SJCRH30 (cell line): ENCODE data around the gene RPL41. TPM values are rescaled to one million over a fixed set of nuclear protein-coding genes. Genes with fewer than 3 reads are reported as not detected.

ENCODE experiments used
- DNase-seq, 2 experiments: peaks; one replicate each; pipeline ENCODE4 v3.0.0-alpha.2; 2015 to 2020
- H3K27ac ChIP-seq: fragments of 250-450 bp; sonication (Bioruptor Pico); 2 replicates; pipeline ENCODE4 v1.5.1; 2020; ENCODE audit warnings: mild to moderate bottlenecking, moderate library complexity
- H3K27me3 ChIP-seq: fragments of 250-450 bp; sonication (Bioruptor Pico); 2 replicates; pipeline ENCODE4 v1.5.1; 2020; ENCODE audit warnings: mild to moderate bottlenecking, moderate library complexity
- H3K36me3 ChIP-seq: fragments of 250-450 bp; sonication (Bioruptor Pico); 2 replicates; pipeline ENCODE4 v1.5.1; 2020; ENCODE audit warnings: mild to moderate bottlenecking, moderate library complexity
- H3K4me1 ChIP-seq: fragments of 250-450 bp; sonication (Bioruptor Pico); 2 replicates; pipeline ENCODE4 v1.5.1; 2020; ENCODE audit warnings: mild to moderate bottlenecking, moderate library complexity
- H3K4me3 ChIP-seq: fragments of 250-450 bp; sonication (Bioruptor Pico); 2 replicates; pipeline ENCODE4 v1.5.1; 2020; ENCODE audit warnings: mild to moderate bottlenecking, moderate library complexity
- H3K9me3 ChIP-seq: fragments of 250-450 bp; sonication (Bioruptor Pico); replicated peaks from 2 replicates; pipeline ENCODE4 v1.5.1; 2020; ENCODE audit warnings: mild to moderate bottlenecking, moderate library complexity
- total RNA-seq: library from RNA; depleted of rRNA; stranded (reverse); fragments of >200 nt; shearing (Covaris generic); gene quantifications from 2 replicates; pipeline ENCODE4 v1.2.3, GENCODE V29; 2014

The RPL41 gene
- total RNA-seq, 1 experiment from 2014 or later: 5,661 TPM

DNA sequence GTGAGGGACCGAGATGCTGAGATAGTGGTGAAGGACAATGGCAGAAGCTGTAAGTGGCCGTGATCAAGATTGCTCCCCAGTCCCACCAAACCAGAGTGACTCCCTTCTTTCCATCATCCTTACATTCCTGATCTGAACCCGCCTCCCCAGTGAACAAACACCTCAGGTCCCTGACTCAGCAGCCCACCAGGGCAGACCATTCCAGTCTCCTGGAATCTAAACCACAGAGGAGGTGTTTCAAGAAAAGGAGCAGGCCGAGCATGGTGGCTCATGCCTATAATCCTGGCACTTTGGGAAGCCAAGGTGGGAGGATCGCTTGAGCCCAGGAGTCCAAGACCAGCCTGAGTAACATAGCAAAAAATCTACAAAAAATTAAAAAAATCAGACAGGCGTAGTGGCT is 29.8 kb upstream of the RPL41 start:
- H3K4me1 ChIP-seq: peaks cover 16% of the 10 kb centered on the region
- no peak overlapping the region for H3K4me3 ChIP-seq
- DNase-seq: no peak
- H3K27me3 ChIP-seq: no peaks in the 10 kb centered on the region
- H3K36me3 ChIP-seq: peaks cover 23% of the 10 kb centered on the region; the same call in 1 of the 2 replicates
- no peaks in the 10 kb centered on the region for H3K9me3 ChIP-seq
- no peak overlapping the region for H3K27ac ChIP-seq

DNA sequence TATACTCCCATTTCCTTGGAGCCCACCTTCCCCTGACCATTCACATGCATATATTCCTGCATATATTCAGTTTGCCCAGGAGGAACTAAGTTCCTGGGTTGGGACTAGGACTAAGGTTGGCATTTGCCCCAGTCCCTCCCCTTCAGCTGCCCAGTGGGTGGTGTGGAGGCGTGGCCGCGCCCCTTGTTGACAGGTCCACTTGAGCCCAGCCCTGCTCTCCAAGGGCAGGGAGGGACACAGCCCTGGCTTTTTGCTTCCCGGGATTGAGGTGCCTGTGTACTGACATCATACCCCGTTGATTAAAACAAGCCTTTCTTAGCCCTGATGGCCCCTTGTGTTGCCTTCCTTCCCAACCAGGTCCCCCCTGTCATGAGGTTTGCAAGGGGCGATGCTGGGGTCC is 29.2 kb upstream of the RPL41 start:
- Histone ChIP-seq H3K36me3 (peaks cover 23% of the 10 kb centered on the region; the same call in 1 of the 2 replicates), H3K27me3 (no peaks in the 10 kb centered on the region), H3K9me3 (no peaks in the 10 kb centered on the region), H3K4me3 (no peak overlapping the region), H3K27ac (no peak overlapping the region), H3K4me1 (peaks cover 10% of the 10 kb centered on the region)
- DNase-seq: no peak

DNA sequence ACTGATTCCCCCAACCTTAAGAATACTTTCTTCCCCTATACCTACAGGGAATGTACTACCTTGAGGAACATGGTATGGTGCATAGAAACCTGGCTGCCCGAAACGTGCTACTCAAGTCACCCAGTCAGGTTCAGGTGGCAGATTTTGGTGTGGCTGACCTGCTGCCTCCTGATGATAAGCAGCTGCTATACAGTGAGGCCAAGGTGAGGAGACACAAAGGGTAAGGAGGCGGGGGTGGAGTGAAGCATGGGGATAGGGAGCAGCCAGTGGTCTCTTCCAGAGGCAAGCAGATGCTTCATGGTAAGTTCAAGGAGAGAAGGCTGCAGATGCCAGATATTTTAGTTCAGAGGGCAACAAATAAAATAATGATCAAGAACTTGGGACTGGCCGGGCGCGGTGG is 18.7 kb upstream of the RPL41 start:
- Histone ChIP-seq H3K27me3 (no peaks in the 10 kb centered on the region), H3K27ac (no peak overlapping the region), H3K9me3 (no peaks in the 10 kb centered on the region), H3K4me3 (no peak overlapping the region), H3K36me3 (peaks cover 13% of the 10 kb centered on the region), H3K4me1 (no peaks in the 10 kb centered on the region)
- no peak for DNase-seq

DNA sequence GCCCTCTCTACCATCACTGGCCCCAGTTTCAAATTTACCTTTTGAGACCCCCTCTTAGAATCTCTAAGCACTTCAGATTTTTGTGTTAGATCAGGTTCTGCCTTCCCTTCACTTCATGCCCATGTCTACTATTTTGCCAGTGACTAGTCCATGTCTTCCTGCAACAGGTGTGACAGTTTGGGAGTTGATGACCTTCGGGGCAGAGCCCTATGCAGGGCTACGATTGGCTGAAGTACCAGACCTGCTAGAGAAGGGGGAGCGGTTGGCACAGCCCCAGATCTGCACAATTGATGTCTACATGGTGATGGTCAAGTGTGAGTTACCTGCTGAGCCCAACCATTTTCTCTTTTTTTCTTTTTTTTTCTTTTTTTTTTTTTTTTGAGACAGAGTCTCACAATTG is 17.8 kb upstream of the RPL41 start:
- Histone ChIP-seq H3K4me1 (no peaks in the 10 kb centered on the region), H3K4me3 (no peak overlapping the region), H3K27ac (no peak overlapping the region), H3K27me3 (no peaks in the 10 kb centered on the region), H3K36me3 (peaks cover 15% of the 10 kb centered on the region), H3K9me3 (no peaks in the 10 kb centered on the region)
- DNase-seq: no peak

DNA sequence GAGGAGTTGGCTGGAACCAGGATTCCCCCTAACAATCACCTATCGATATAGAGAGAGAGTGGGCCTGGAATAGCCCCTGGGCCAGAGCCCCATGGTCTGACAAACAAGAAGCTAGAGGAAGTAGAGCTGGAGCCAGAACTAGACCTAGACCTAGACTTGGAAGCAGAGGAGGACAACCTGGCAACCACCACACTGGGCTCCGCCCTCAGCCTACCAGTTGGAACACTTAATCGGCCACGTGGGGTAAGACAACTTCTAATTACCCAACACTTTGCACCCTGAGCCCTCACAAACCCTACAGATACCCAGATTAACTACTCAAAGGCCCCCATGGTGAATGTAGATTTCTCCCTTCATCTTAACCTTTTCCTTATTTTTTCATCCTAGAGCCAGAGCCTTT is 16.6 kb upstream of the RPL41 start:
- no peak for DNase-seq
- no peaks in the 10 kb centered on the region for H3K9me3 ChIP-seq
- H3K27ac ChIP-seq: no peak overlapping the region
- H3K4me3 ChIP-seq: no peak overlapping the region
- peaks cover 15% of the 10 kb centered on the region for H3K36me3 ChIP-seq
- no peaks in the 10 kb centered on the region for H3K27me3 ChIP-seq
- no peaks in the 10 kb centered on the region for H3K4me1 ChIP-seq

DNA sequence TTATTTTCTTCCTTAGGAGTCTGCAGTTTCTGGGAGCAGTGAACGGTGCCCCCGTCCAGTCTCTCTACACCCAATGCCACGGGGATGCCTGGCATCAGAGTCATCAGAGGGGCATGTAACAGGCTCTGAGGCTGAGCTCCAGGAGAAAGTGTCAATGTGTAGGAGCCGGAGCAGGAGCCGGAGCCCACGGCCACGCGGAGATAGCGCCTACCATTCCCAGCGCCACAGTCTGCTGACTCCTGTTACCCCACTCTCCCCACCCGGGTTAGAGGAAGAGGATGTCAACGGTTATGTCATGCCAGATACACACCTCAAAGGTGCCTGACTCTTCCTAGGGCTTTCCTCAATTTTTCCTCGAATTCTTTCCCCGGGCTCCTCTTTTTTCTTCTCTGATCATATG is 15.4 kb upstream of the RPL41 start:
- Histone ChIP-seq H3K27me3 (no peaks in the 10 kb centered on the region), H3K9me3 (no peaks in the 10 kb centered on the region), H3K4me3 (no peak overlapping the region), H3K27ac (no peak overlapping the region), H3K36me3 (peaks cover 21% of the 10 kb centered on the region), H3K4me1 (peaks cover 3% of the 10 kb centered on the region; the same call in 1 of the 2 replicates)
- no peak for DNase-seq

DNA sequence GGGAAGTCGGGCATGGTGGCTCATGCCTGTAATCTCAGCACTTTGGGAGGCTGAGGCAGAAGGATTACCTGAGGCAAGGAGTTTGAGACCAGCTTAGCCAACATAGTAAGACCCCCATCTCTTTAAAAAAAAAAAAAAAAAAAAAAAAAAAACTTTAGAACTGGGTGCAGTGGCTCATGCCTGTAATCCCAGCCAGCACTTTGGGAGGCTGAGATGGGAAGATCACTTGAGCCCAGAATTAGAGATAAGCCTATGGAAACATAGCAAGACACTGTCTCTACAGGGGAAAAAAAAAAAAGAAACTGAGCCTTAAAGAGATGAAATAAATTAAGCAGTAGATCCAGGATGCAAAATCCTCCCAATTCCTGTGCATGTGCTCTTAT is 13.8 kb upstream of the RPL41 start:
- peaks cover 7% of the 10 kb centered on the region; the same call in 1 of the 2 replicates for H3K4me1 ChIP-seq
- DNase-seq: no peak
- H3K36me3 ChIP-seq: peaks cover 35% of the 10 kb centered on the region
- H3K9me3 ChIP-seq: no peaks in the 10 kb centered on the region
- H3K27me3 ChIP-seq: no peaks in the 10 kb centered on the region
- H3K4me3 ChIP-seq: no peak overlapping the region
- no peak overlapping the region for H3K27ac ChIP-seq

DNA sequence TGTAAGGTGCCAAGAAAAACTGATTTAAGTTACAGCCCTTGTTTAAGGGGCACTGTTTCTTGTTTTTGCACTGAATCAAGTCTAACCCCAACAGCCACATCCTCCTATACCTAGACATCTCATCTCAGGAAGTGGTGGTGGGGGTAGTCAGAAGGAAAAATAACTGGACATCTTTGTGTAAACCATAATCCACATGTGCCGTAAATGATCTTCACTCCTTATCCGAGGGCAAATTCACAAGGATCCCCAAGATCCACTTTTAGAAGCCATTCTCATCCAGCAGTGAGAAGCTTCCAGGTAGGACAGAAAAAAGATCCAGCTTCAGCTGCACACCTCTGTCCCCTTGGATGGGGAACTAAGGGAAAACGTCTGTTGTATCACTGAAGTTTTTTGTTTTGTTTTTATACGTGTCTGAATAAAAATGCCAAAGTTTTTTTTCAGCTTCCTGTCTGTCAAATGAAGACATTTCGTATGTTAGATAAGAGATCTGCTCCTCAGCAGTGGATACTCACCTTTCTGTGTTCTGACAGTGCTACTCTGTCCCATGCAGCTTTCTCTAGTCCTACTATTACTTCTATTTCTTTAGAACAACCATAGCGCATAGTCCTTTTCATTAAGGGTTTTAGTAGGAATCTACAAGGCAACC is 13.2 kb upstream of the RPL41 start:
- DNase-seq: no peak
- no peak overlapping the region for H3K27ac ChIP-seq

DNA sequence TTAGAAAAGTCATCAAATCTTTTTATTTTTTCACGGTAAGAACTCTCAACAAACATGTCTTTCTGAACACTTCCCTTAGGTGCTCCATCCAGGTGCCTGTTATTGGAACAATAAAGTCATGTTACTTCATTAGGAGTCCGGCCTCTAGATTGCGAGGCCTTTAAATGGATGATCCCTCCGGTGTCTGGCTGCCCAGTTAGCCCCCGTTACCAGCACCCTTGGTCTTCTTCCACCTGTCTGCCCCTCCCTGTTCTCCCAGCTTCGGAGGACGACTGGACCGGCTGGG is 12.7 kb upstream of the RPL41 start:
- no peak for DNase-seq
- Histone ChIP-seq H3K27me3 (no peaks in the 10 kb centered on the region), H3K36me3 (peaks cover 46% of the 10 kb centered on the region), H3K4me1 (peaks cover 7% of the 10 kb centered on the region; the same call in 1 of the 2 replicates), H3K27ac (no peak overlapping the region), H3K9me3 (no peaks in the 10 kb centered on the region), H3K4me3 (peak overlapping the region; percentile 89)

More for the DNA sequence above, 13.2 kb upstream of the RPL41 start:
- Histone ChIP-seq H3K36me3 (peaks cover 40% of the 10 kb centered on the region), H3K4me3 (peak overlapping the region; percentile 89), H3K9me3 (no peaks in the 10 kb centered on the region), H3K27me3 (no peaks in the 10 kb centered on the region), H3K4me1 (peaks cover 7% of the 10 kb centered on the region; the same call in 1 of the 2 replicates)

DNA sequence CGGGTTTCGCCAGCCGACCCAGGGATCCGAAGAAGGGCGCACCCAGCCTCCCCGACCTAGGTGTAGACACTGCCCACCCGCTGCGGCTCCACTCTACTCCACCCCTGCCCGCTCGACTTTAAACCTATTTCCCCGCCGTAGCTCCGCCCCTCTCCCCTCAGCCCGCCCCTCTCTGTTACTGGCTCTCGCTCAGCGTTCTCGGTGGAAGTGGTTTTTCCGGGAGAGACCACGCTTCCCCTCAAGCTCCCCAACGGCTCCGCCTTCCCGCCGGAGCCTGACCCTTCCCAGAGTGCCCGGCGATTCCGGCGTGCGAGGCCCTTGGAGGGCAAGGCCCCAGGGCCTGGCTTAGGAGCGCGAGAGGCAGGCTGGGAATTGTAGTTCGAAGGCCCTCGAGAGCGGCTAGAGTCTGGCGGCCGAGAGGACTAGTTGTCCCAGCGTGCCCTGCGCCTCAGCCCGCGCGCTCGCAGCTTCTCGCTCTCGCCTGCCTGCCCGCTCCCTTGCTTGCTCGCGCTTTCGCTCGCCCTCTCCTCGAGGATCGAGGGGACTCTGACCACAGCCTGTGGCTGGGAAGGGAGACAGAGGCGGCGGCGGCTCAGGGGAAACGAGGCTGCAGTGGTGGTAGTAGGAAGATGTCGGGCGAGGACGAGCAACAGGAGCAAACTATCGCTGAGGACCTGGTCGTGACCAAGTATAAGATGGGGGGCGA is 12.2 kb upstream of the RPL41 start, which contains the start of gene PA2G4:
Gene PA2G4, plus strand, starts transcription at position 451 of the 706 bp plus-strand sequence. Its CDS starts 179 bp downstream, at position 630.
- peaks cover 7% of the 10 kb centered on the region; the same call in 1 of the 2 replicates for H3K4me1 ChIP-seq
- peak; percentile 98 to 99 for DNase-seq
- peak within 1 kb of the TSS; percentile 79 for H3K27ac ChIP-seq
- H3K4me3 ChIP-seq: peak within 1 kb of the TSS; percentile 89
- peaks cover 50% of the 10 kb centered on the region for H3K36me3 ChIP-seq
- H3K27me3 ChIP-seq: no peaks in the 10 kb centered on the region
- H3K9me3 ChIP-seq: no peaks in the 10 kb centered on the region

DNA sequence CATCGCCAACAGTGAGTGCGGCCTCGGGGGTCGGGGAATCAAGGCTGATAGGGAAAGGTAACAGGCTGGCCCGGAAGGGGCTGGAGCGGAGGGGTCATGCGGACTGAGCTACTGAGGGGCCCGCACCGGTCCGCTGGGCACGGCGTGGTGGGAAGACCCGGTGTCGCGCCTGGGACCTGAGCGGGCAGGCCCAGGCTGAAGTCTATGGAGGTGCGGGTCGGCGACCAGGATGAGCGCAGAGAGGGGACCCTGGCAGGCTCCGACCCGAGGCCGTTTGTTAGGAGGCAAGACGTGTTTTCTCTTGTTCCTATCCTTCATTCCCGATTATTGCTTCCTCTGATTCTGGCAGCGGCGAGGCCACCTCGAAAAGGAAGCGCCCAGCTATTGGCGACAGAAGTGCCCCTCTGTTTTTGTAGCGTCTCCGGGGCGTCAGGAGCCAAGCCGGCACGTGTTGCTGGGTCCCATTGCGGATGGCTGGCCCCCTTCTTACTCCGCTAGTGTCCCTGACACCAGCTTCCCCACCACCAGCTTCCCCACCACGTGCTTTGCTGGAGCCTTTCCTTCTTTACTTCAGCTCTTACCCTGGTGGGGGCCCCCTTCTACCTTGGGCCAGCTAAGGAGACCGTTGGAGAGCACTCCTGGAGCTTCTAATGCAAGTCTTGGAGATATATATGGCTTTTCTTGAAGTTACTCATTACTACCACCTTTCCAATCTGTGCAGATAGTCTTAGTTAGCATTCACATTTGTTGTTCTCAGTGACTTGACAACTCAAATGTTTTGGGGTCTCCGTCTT is 11.4 kb upstream of the RPL41 start:
- Histone ChIP-seq H3K27ac (peak overlapping the region; percentile 79), H3K4me1 (peaks cover 7% of the 10 kb centered on the region; the same call in 1 of the 2 replicates), H3K36me3 (peaks cover 52% of the 10 kb centered on the region), H3K9me3 (no peaks in the 10 kb centered on the region), H3K27me3 (no peaks in the 10 kb centered on the region), H3K4me3 (peak overlapping the region; percentile 89)
- peak; percentile 36 to 41 for DNase-seq

DNA sequence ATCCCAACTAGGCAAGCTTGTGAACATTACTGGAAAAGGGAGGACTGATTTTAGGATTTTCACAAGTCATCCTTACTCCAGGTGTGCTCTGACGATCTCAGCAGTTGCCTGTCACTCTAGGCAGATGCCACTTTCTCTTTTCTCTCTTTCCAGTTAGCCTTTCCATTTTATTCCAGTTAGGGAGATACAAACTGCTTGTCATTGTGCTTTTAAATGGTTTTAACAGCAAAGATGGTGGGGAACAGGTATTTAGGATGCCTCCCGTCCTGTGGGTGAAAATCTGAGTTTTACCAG is 10.9 kb upstream of the RPL41 start:
- Histone ChIP-seq H3K9me3 (no peaks in the 10 kb centered on the region), H3K36me3 (peaks cover 54% of the 10 kb centered on the region), H3K27me3 (no peaks in the 10 kb centered on the region), H3K4me1 (peaks cover 7% of the 10 kb centered on the region; the same call in 1 of the 2 replicates), H3K27ac (peak overlapping the region; percentile 79; the same call in 1 of the 2 replicates), H3K4me3 (peak overlapping the region; percentile 89)
- no peak for DNase-seq

DNA sequence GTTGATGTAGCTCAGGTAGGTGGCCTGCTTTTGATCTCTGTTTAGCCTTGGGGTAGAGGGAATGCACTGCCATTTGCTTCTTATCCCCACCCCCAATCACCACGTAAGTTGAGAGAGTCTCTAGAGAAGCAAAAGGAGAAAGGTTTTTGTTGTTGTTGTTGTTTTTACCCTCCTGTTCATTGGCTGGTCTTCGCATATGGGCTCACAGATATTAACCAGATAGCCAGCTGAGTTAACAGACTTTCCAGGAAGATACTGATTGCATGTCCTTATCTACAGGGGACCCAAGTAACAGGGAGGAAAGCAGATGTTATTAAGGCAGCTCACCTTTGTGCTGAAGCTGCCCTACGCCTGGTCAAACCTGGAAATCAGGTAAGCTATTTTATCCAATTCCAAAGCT is 9.2 kb upstream of the RPL41 start:
- H3K4me1 ChIP-seq: peaks cover 7% of the 10 kb centered on the region; the same call in 1 of the 2 replicates
- no peaks in the 10 kb centered on the region for H3K9me3 ChIP-seq
- no peak overlapping the region for H3K27ac ChIP-seq
- H3K36me3 ChIP-seq: peaks cover 69% of the 10 kb centered on the region
- no peak for DNase-seq
- H3K27me3 ChIP-seq: no peaks in the 10 kb centered on the region
- H3K4me3 ChIP-seq: no peak overlapping the region

DNA sequence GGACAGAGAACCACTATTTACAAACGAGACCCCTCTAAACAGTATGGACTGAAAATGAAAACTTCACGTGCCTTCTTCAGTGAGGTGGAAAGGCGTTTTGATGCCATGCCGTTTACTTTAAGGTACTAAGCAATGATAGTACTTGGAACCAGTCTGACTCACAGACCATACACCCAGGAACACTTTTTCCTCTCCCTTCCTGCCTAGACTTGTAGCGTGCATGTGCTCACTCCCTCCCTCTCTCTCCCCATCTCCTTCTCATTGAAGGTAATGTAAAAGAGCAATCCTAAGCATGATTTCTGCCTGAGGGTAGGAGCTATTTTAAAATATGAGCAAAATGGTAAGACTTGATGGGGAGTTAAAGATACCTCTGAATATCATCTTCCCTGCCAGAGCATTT is 5.9 kb upstream of the RPL41 start:
- H3K36me3 ChIP-seq: peaks cover 75% of the 10 kb centered on the region
- H3K4me3 ChIP-seq: no peak overlapping the region

DNA sequence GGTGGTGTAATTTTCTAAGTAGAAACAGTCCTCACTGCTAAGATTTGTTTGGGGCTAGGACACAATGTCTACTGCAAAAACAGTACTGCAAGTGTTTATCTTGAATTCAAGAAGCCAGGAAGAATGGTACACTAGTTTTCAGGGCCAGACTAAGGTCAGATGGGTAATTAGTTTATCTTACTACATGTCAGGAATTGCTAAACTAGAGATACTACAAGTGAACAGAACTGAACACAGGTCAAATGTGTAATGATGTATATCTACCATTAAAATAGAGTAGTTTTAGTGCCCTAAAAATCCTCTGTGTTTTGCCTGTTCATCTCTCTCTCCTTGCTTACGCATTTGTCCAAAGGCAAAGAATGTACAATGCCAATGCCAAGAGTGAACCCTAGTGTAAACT is 2.3 kb upstream of the RPL41 start:
- DNase-seq: no peak
- Histone ChIP-seq H3K9me3 (no peaks in the 10 kb centered on the region), H3K27me3 (no peaks in the 10 kb centered on the region; the same call in 1 of the 2 replicates), H3K4me3 (no peak overlapping the region), H3K36me3 (peaks cover 56% of the 10 kb centered on the region), H3K4me1 (peaks cover 8% of the 10 kb centered on the region), H3K27ac (no peak overlapping the region)

More for the DNA sequence above, 5.9 kb upstream of the RPL41 start:
- Histone ChIP-seq H3K27me3 (no peaks in the 10 kb centered on the region), H3K9me3 (no peaks in the 10 kb centered on the region), H3K27ac (no peak overlapping the region), H3K4me1 (peaks cover 11% of the 10 kb centered on the region; the same call in 1 of the 2 replicates)
- no peak for DNase-seq
